Measurements from ENCODE around the gene SNX27. TPM values are rescaled to one million over a fixed set of nuclear protein-coding genes. Genes with fewer than 3 reads are reported as not detected.
"Not testable (repeated sequence)": the region's sequence is repeated elsewhere in the genome, so short reads cannot be mapped to it uniquely, and the experiment has no call there.

The SNX27 gene
- total and polyA plus RNA-seq, 2 experiments from 2014 or later = 40.6 to 59.7 TPM

DNA sequence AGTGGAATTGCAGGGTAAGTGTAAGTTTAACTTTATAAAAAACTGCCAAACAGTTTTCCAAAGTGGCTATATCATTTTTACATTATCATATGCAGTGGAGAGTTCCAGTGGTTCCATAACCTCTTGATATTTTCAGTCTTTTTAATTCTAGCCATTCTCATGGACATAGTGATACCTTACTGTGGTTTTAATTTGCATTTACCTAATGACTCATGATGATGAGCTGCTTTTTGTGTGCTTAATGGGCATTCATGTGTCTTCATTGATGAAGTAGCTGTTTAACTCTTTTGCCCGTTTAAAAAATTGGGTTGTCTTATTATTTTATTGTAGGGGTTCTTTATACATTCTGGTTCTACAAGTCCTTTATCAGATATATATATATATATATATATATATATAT, 29.4 kb downstream of the SNX27 start (continued):
- TF ChIP-seq, protein P1, sequence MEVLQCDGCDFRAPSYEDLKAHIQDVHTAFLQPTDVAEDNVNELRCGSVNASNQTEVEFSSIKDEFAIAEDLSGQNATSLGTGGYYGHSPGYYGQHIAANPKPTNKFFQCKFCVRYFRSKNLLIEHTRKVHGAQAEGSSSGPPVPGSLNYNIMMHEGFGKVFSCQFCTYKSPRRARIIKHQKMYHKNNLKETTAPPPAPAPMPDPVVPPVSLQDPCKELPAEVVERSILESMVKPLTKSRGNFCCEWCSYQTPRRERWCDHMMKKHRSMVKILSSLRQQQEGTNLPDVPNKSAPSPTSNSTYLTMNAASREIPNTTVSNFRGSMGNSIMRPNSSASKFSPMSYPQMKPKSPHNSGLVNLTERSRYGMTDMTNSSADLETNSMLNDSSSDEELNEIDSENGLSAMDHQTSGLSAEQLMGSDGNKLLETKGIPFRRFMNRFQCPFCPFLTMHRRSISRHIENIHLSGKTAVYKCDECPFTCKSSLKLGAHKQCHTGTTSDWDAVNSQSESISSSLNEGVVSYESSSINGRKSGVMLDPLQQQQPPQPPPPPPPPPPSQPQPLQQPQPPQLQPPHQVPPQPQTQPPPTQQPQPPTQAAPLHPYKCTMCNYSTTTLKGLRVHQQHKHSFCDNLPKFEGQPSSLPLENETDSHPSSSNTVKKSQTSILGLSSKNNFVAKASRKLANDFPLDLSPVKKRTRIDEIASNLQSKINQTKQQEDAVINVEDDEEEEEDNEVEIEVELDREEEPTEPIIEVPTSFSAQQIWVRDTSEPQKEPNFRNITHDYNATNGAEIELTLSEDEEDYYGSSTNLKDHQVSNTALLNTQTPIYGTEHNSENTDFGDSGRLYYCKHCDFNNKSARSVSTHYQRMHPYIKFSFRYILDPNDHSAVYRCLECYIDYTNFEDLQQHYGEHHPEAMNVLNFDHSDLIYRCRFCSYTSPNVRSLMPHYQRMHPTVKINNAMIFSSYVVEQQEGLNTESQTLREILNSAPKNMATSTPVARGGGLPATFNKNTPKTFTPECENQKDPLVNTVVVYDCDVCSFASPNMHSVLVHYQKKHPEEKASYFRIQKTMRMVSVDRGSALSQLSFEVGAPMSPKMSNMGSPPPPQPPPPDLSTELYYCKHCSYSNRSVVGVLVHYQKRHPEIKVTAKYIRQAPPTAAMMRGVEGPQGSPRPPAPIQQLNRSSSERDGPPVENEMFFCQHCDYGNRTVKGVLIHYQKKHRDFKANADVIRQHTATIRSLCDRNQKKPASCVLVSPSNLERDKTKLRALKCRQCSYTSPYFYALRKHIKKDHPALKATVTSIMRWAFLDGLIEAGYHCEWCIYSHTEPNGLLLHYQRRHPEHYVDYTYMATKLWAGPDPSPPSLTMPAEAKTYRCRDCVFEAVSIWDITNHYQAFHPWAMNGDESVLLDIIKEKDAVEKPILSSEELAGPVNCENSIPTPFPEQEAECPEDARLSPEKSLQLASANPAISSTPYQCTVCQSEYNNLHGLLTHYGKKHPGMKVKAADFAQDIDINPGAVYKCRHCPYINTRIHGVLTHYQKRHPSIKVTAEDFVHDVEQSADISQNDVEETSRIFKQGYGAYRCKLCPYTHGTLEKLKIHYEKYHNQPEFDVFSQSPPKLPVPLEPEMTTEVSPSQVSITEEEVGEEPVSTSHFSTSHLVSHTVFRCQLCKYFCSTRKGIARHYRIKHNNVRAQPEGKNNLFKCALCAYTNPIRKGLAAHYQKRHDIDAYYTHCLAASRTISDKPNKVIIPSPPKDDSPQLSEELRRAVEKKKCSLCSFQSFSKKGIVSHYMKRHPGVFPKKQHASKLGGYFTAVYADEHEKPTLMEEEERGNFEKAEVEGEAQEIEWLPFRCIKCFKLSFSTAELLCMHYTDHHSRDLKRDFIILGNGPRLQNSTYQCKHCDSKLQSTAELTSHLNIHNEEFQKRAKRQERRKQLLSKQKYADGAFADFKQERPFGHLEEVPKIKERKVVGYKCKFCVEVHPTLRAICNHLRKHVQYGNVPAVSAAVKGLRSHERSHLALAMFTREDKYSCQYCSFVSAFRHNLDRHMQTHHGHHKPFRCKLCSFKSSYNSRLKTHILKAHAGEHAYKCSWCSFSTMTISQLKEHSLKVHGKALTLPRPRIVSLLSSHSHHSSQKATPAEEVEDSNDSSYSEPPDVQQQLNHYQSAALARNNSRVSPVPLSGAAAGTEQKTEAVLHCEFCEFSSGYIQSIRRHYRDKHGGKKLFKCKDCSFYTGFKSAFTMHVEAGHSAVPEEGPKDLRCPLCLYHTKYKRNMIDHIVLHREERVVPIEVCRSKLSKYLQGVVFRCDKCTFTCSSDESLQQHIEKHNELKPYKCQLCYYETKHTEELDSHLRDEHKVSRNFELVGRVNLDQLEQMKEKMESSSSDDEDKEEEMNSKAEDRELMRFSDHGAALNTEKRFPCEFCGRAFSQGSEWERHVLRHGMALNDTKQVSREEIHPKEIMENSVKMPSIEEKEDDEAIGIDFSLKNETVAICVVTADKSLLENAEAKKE (CRISPR knock-in tag; IDR thresholded peaks at IDR 0.05) = no peak

DNA sequence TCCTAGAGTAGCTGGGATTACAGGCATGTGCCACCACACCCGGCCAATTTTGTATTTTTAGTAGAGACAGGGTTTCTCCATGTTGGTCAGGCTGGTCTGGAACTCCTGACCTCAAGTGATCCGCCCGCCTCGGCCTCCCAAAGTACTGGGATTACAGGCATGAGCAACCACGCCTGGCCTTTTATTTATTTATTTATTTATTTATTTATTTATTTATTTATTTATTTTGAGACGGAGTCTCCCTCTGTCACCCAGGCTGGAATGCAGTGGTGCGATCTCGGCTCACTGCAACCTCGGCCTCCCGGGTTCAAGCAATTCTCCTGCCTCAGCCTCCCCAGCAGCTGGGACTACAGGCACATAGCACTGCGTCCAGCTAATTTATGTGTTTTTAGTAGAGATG, 31.2 kb downstream of the SNX27 start:
- H3K4me2 ChIP-seq; H3F3A ChIP-seq (replicated peaks; ENCODE audit: low read depth); ATAC-seq; H3K9me3 Mint-ChIP-seq; H3K4me1 ChIP-seq (ENCODE audit: insufficient read depth); H3K27ac Mint-ChIP-seq; H3K27me3 Mint-ChIP-seq (ENCODE audit: insufficient read depth, low read depth, poor library complexity); H3K36me3 Mint-ChIP-seq (ENCODE audit: low read depth); H3K4me1 Mint-ChIP-seq; H3K27ac ChIP-seq (ENCODE audit: low read depth); DNase-seq (ENCODE audit: low spot score); H2AFZ ChIP-seq; H3K4me3 Mint-ChIP-seq; H3K9me2 ChIP-seq (ENCODE audit: insufficient read depth); H3K27me3 ChIP-seq (ENCODE audit: insufficient read depth); H3K4me3 ChIP-seq; H3K36me3 ChIP-seq (ENCODE audit: insufficient read depth): not testable (repeated sequence)
- Histone ChIP-seq H4K20me1 (replicated peaks; ENCODE audit: insufficient read depth) (peaks cover 23% of the 10 kb centered on the region), H3K79me2 (replicated peaks; ENCODE audit: insufficient read depth) (peaks cover 46% of the 10 kb centered on the region)

DNA sequence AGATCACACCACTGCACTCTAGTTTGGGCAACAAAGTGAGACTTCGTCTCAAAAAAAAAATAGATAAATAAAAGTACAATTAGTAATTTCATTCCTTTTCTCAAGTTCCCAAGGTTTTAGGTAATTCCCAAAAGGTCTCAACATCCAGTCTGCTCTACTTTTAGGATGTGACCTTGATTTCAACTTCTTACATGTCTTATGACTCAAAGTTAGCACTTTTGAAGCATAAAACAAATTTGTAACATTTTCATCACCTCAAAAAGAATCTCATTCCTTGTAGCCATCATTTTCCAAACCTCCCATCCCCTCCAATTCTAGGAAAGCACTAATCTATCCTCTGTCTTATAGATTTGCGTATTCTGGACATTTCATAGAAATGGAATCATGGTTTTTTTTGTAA, 32.2 kb downstream of the SNX27 start:
- no peaks in the 10 kb centered on the region for H3K9me2 ChIP-seq (ENCODE audit: insufficient read depth)
- Mint-ChIP-seq H3K36me3 (ENCODE audit: low read depth) (peaks cover 14% of the 10 kb centered on the region; the same call in 2 of the 3 replicates), H3K9me3 (no peaks in the 10 kb centered on the region), H3K27ac (no peak overlapping the region), H3K27me3 (ENCODE audit: insufficient read depth, low read depth, poor library complexity) (no peaks in the 10 kb centered on the region), H3K4me3 (no peak overlapping the region), H3K4me1 (no peaks in the 10 kb centered on the region)
- no peaks in the 10 kb centered on the region for H3F3A ChIP-seq (replicated peaks; ENCODE audit: low read depth)
- no peak overlapping the region for H3K27ac ChIP-seq (ENCODE audit: low read depth)
- no peak overlapping the region for H3K4me3 ChIP-seq
- peaks cover 47% of the 10 kb centered on the region for H3K79me2 ChIP-seq (replicated peaks; ENCODE audit: insufficient read depth)
- no peak overlapping the region for H3K4me2 ChIP-seq
- no peaks in the 10 kb centered on the region for H3K27me3 ChIP-seq (ENCODE audit: insufficient read depth)
- ATAC-seq = no peak
- H3K4me1 ChIP-seq (ENCODE audit: insufficient read depth) = no peaks in the 10 kb centered on the region
- H2AFZ ChIP-seq = no peak overlapping the region
- peaks cover 23% of the 10 kb centered on the region for H4K20me1 ChIP-seq (replicated peaks; ENCODE audit: insufficient read depth)
- no peak for DNase-seq (ENCODE audit: low spot score)
- no peaks in the 10 kb centered on the region for H3K36me3 ChIP-seq (ENCODE audit: insufficient read depth)
- TF ChIP-seq, protein P2, sequence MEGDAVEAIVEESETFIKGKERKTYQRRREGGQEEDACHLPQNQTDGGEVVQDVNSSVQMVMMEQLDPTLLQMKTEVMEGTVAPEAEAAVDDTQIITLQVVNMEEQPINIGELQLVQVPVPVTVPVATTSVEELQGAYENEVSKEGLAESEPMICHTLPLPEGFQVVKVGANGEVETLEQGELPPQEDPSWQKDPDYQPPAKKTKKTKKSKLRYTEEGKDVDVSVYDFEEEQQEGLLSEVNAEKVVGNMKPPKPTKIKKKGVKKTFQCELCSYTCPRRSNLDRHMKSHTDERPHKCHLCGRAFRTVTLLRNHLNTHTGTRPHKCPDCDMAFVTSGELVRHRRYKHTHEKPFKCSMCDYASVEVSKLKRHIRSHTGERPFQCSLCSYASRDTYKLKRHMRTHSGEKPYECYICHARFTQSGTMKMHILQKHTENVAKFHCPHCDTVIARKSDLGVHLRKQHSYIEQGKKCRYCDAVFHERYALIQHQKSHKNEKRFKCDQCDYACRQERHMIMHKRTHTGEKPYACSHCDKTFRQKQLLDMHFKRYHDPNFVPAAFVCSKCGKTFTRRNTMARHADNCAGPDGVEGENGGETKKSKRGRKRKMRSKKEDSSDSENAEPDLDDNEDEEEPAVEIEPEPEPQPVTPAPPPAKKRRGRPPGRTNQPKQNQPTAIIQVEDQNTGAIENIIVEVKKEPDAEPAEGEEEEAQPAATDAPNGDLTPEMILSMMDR (conservative IDR thresholded peaks at IDR 0.05; ENCODE audit: low read depth in 2 of 2) = no peak
- no peak for TF ChIP-seq STAT1 (IDR thresholded peaks at IDR 0.05; ENCODE audit: unreplicated experiment)
- TF ChIP-seq, protein P3, sequence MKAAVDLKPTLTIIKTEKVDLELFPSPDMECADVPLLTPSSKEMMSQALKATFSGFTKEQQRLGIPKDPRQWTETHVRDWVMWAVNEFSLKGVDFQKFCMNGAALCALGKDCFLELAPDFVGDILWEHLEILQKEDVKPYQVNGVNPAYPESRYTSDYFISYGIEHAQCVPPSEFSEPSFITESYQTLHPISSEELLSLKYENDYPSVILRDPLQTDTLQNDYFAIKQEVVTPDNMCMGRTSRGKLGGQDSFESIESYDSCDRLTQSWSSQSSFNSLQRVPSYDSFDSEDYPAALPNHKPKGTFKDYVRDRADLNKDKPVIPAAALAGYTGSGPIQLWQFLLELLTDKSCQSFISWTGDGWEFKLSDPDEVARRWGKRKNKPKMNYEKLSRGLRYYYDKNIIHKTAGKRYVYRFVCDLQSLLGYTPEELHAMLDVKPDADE (IDR thresholded peaks at IDR 0.05) = no peak
